Caco-2 (cell line): Measurements from ENCODE around the gene MACROD2. TPM values are rescaled to one million over a fixed set of nuclear protein-coding genes. Genes with fewer than 3 reads are reported as not detected.
A peak's percentile ranks its signal among the peaks of the same experiment; 100 is the strongest.

Experiments used
- BruUV-seq: library from RNA; stranded (reverse); fragments of 400-500 nt; replicated peaks from 2 replicates; lab custom pipeline; 2021; lab: Mats Ljungman, UMichigan
- CTCF ChIA-PET: fragments of 300-600 bp; sonication (Branson Sonifier 250); formaldehyde crosslinking; loops from one replicate; lab custom pipeline; 2022; ENCODE audit warnings: antibody characterized with exemption; lab: Charles Lee
- POLR2A ChIA-PET: fragments of 300-600 bp; sonication (Branson Sonifier 250); formaldehyde crosslinking; loops from one replicate; lab custom pipeline; 2022; ENCODE audit warnings: antibody characterized with exemption; lab: Charles Lee
- DNase-seq, 2 experiments: peaks; one replicate each; pipeline versions ENCODE4 v3.0.0 to v3.0.0-alpha.2; 2020 to 2022
- H3K27me3 ChIP-seq: replicated peaks from 2 replicates; pipeline ENCODE4 v1.6.0; 2011; ENCODE audit warnings: low read length; ENCODE audit not compliant: control insufficient read depth, insufficient read depth
- H3K36me3 ChIP-seq: 2 replicates; pipeline ENCODE4 v1.5.1; 2011; ENCODE audit warnings: low read length; ENCODE audit not compliant: control insufficient read depth, insufficient read depth
- H3K4me1 ChIP-seq: fragments of 250-450 bp; sonication (Bioruptor Pico); 2 replicates; pipeline ENCODE4 v1.5.1; 2020; ENCODE audit warnings: mild to moderate bottlenecking
- H3K4me3 ChIP-seq: 2 replicates; pipeline ENCODE4 v1.5.1; 2011; ENCODE audit warnings: low read depth, mild to moderate bottlenecking, control low read depth, low read length
- H3K9me3 ChIP-seq: fragments of 250-450 bp; sonication (Bioruptor Pico); 2 replicates; pipeline ENCODE4 v1.5.1; 2020; ENCODE audit warnings: mild to moderate bottlenecking, moderate library complexity
- H3K27ac Mint-ChIP-seq: one replicate; pipeline ENCODE4 v1.8.0; 2022; ENCODE audit warnings: mixed read lengths; ENCODE audit not compliant: unreplicated experiment
- H3K27me3 Mint-ChIP-seq: one replicate; pipeline ENCODE4 v1.8.0; 2022; ENCODE audit warnings: mixed read lengths; ENCODE audit not compliant: insufficient read depth, unreplicated experiment
- H3K36me3 Mint-ChIP-seq: one replicate; pipeline ENCODE4 v1.8.0; 2022; ENCODE audit warnings: mild to moderate bottlenecking, mixed read lengths; ENCODE audit not compliant: insufficient read depth, unreplicated experiment
- H3K4me1 Mint-ChIP-seq: one replicate; pipeline ENCODE4 v1.8.0; 2022; ENCODE audit warnings: low read depth, mixed read lengths; ENCODE audit not compliant: unreplicated experiment
- H3K4me3 Mint-ChIP-seq: one replicate; pipeline ENCODE4 v1.8.0; 2022; ENCODE audit warnings: mild to moderate bottlenecking, moderate library complexity, mixed read lengths; ENCODE audit not compliant: unreplicated experiment
- H3K9me3 Mint-ChIP-seq: one replicate; pipeline ENCODE4 v1.8.0; 2022; ENCODE audit warnings: mixed read lengths; ENCODE audit not compliant: unreplicated experiment
- CTCF ChIP-seq, 2 experiments: fragments of 200-600 bp in 1 of 2; IDR thresholded peaks; 1 replicate in 1 of 2; 2 replicates in 1 of 2; pipeline versions ENCODE4 v1.5.1 to v1.8.0; 2011 to 2022; ENCODE audit warnings: antibody characterized with exemption in 1 of 2, control low read depth in 1 of 2, inconsistent platforms in 1 of 2, low read depth in 1 of 2, low read length in 1 of 2, mild to moderate bottlenecking in 1 of 2, moderate library complexity in 1 of 2; ENCODE audit not compliant: insufficient read depth in 1 of 2, severe bottlenecking in 1 of 2, unreplicated experiment in 1 of 2
- intact Hi-C: fragments of 100-400 bp; cut with micrococcal nuclease; formaldehyde crosslinking; loops from one replicate; pipeline ENCODE4 v1.10.0; 2022; ENCODE audit not compliant: unreplicated experiment
- total RNA-seq: library from RNA; stranded (reverse); gene quantifications from 2 replicates; pipeline ENCODE4 v1.2.3, GENCODE V29; 2022

The MACROD2 gene
- total RNA-seq, 1 experiment from 2014 or later: 6.4 TPM

GRCh38 chr20:14523090-14523489 is 527.8 kb downstream of the MACROD2 start:
- peak in 1 of 2 experiments; percentile 5 for DNase-seq
- Histone ChIP-seq H3K36me3 (no peaks in the 10 kb centered on the region), H3K27me3 (no peaks in the 10 kb centered on the region), H3K4me1 (no peaks in the 10 kb centered on the region), H3K9me3 (no peaks in the 10 kb centered on the region), H3K4me3 (no peak overlapping the region)
- no TSS peak for BruUV-seq
- Mint-ChIP-seq H3K4me3 (no peak overlapping the region), H3K27me3 (no peaks in the 10 kb centered on the region), H3K27ac (no peak overlapping the region), H3K36me3 (no peaks in the 10 kb centered on the region), H3K4me1 (peaks cover 7% of the 10 kb centered on the region), H3K9me3 (no peaks in the 10 kb centered on the region)
- intact Hi-C loops: no loop called here
- ChIA-PET POLR2A (no interaction called here), CTCF (no interaction called here)
- TF ChIP-seq CTCF (IDR thresholded peaks at IDR 0.05; ENCODE audit: insufficient read depth in 1 of 2, low read depth in 1 of 2, low read length in 1 of 2, severe bottlenecking in 1 of 2, unreplicated experiment in 1 of 2): no peak

GRCh38 chr20:14525426-14525825 is 530.1 kb downstream of the MACROD2 start:
- no peaks in the 10 kb centered on the region for H3K36me3 Mint-ChIP-seq
- POLR2A ChIA-PET: no interaction called here
- H3K9me3 Mint-ChIP-seq: no peaks in the 10 kb centered on the region
- no peaks in the 10 kb centered on the region for H3K27me3 Mint-ChIP-seq
- no peaks in the 10 kb centered on the region for H3K9me3 ChIP-seq
- no peaks in the 10 kb centered on the region for H3K36me3 ChIP-seq
- no peak overlapping the region for H3K4me3 ChIP-seq
- DNase-seq: no peak
- CTCF ChIA-PET: no interaction called here
- H3K4me3 Mint-ChIP-seq: no peak overlapping the region
- intact Hi-C loops: no loop called here
- TF ChIP-seq CTCF (IDR thresholded peaks at IDR 0.05; ENCODE audit: insufficient read depth in 1 of 2, low read depth in 1 of 2, low read length in 1 of 2, severe bottlenecking in 1 of 2, unreplicated experiment in 1 of 2): no peak
- H3K4me1 ChIP-seq: no peaks in the 10 kb centered on the region
- H3K27ac Mint-ChIP-seq: no peak overlapping the region
- BruUV-seq: no TSS peak
- peaks cover 7% of the 10 kb centered on the region for H3K4me1 Mint-ChIP-seq
- H3K27me3 ChIP-seq: no peaks in the 10 kb centered on the region

- H3K4me3 Mint-ChIP-seq: no peak overlapping the region
- POLR2A ChIA-PET: no interaction called here
Observed at GRCh38 chr20:14526891-14527290, 531.6 kb downstream of the MACROD2 start.

More at GRCh38 chr20:14526891-14527290, 531.6 kb downstream of the MACROD2 start:
- H3K36me3 Mint-ChIP-seq: no peaks in the 10 kb centered on the region
- Histone ChIP-seq H3K9me3 (no peaks in the 10 kb centered on the region), H3K4me1 (no peaks in the 10 kb centered on the region), H3K4me3 (no peak overlapping the region), H3K27me3 (no peaks in the 10 kb centered on the region), H3K36me3 (no peaks in the 10 kb centered on the region)
- intact Hi-C loops: no loop called here
- H3K4me1 Mint-ChIP-seq: no peaks in the 10 kb centered on the region
- no peak for TF ChIP-seq CTCF (IDR thresholded peaks at IDR 0.05; ENCODE audit: insufficient read depth in 1 of 2, low read depth in 1 of 2, low read length in 1 of 2, severe bottlenecking in 1 of 2, unreplicated experiment in 1 of 2)
- no TSS peak for BruUV-seq
- CTCF ChIA-PET: no interaction called here
- no peak overlapping the region for H3K27ac Mint-ChIP-seq
- H3K27me3 Mint-ChIP-seq: no peaks in the 10 kb centered on the region
- H3K9me3 Mint-ChIP-seq: no peaks in the 10 kb centered on the region
- no peak for DNase-seq
